ENCODE results near the gene AATK.
"Not testable (repeated sequence)": the region's sequence is repeated elsewhere in the genome, so short reads cannot be mapped to it uniquely, and the experiment has no call there.

The AATK gene

GRCh38 chr17:81159611-81160265 lies 6.3 kb downstream of the AATK start:
- no peak for DNase-seq

- DNase-seq = no peak
Measured at GRCh38 chr17:81158688-81159590, 7.1 kb downstream of the AATK start.

- DNase-seq = no peak
Measured at GRCh38 chr17:81157848-81158687, 8.0 kb downstream of the AATK start.

GRCh38 chr17:81156866-81157805 lies 8.9 kb downstream of the AATK start:
- DNase-seq = no peak

- no peak for DNase-seq
Measured at GRCh38 chr17:81154961-81155360, 11.1 kb downstream of the AATK start.

- DNase-seq = not testable (repeated sequence)
Measured at GRCh38 chr17:81154016-81154415, 12.0 kb downstream of the AATK start.

GRCh38 chr17:81153340-81153803 lies 12.6 kb downstream of the AATK start:
- DNase-seq = no peak

GRCh38 chr17:81152288-81152828 lies 13.7 kb downstream of the AATK start:
- DNase-seq = no peak

GRCh38 chr17:81151278-81151677 lies 14.7 kb downstream of the AATK start:
- DNase-seq = no peak

- DNase-seq = no peak
Measured at GRCh38 chr17:81150377-81151077, 15.5 kb downstream of the AATK start.

GRCh38 chr17:81148986-81149533 lies 17.0 kb downstream of the AATK start:
- no peak for DNase-seq

GRCh38 chr17:81148571-81148970 lies 17.4 kb downstream of the AATK start:
- DNase-seq = no peak

- no peak for DNase-seq
Measured at GRCh38 chr17:81147701-81148100, 18.3 kb downstream of the AATK start.

GRCh38 chr17:81146208-81146607 lies 19.8 kb downstream of the AATK start:
- not testable (repeated sequence) for DNase-seq

GRCh38 chr17:81144423-81144781 lies 21.6 kb downstream of the AATK start:
- no peak for DNase-seq

GRCh38 chr17:81143717-81144422 lies 22.2 kb downstream of the AATK start:
- DNase-seq = no peak

- no peak for DNase-seq
Measured at GRCh38 chr17:81143200-81143527, 22.9 kb downstream of the AATK start.

- DNase-seq = peak; percentile 72
Measured at GRCh38 chr17:81142301-81143199, 23.5 kb downstream of the AATK start.

GRCh38 chr17:81140695-81141094 lies 25.3 kb downstream of the AATK start:
- DNase-seq = no peak
